Kidney tubule cell (primary cell): ENCODE measurements around the gene ZFHX3.

Experiments used
- DNase-seq: peaks from one replicate; pipeline ENCODE4 v3.0.0-alpha.2; 2018; ENCODE audit warnings: low spot score

Gene ZFHX3

DNA sequence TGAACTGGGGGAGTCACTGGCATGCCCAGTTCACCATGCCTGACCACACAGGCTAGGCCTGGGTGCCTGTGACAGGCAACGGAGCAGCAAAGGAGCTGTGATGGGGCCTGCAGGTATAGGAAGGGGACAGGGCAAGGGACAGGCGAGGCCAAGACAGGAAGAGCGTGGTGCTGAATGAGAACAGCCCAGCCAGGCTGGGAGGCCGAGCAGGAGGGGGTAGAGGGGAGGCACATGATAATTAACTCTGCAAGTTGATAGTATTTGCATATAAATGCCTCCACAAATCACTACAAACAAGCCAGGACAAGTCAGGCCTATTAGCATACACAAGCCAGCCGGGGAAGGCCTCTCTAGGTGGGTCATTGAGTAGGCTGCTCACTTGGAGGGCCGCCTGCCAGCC is 7.8 kb downstream of the ZFHX3 start:
- DNase-seq, result no peak

DNA sequence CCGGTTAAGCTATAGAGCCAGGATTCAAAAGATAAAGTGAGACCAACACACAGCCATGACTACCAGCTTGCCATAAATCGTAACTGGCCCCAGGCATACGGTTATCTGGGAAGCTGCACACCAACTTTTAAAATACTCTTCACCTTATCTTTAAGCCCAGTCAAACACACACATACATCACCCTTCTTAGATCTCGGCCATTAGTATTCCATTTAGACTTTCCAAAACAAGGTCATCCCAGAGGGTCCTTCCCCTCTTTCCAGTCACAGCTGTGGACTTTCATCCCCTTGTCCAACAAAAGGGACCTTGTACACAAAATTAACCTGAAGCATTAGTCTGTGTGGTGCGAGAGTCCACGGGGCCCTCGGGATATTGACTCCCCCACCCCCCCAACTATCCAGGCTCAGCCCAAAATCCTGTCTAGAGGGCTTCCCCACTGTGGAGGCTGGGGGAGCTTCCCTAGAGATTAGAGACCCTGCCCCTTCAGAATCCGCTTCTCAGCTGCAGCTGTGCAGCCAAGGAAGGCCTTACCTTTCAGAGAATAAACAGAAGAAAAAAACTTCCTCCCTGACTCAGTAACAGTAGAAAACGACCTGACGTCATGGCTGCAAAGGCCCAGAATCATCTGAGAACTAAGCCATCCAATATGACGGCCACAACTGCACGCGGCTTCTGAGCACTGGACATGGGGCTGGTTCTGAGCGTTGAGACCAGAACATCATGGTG is 9.9 kb downstream of the ZFHX3 start:
- DNase-seq, result no peak

DNA sequence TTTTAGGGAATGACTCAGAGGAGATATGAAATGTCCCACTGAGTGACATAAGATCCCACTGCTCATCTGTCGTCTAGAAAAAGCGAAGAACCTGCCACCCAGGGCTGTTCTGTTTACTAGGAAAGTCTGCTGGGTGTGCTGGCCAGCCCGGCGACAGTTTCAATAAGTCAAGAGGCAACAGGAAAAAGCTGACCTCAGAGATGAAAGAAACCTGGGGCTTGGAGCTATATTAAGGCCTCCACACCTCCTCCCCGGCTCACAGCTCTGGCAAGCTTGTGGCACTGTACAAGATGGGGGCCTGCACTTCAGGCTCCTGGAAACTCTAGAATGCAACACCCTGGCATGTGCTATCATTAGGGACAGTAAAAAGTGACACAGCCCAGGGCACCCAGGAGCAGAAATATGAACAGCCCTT is 10.6 kb downstream of the ZFHX3 start:
- DNase-seq, result peak; percentile 37

DNA sequence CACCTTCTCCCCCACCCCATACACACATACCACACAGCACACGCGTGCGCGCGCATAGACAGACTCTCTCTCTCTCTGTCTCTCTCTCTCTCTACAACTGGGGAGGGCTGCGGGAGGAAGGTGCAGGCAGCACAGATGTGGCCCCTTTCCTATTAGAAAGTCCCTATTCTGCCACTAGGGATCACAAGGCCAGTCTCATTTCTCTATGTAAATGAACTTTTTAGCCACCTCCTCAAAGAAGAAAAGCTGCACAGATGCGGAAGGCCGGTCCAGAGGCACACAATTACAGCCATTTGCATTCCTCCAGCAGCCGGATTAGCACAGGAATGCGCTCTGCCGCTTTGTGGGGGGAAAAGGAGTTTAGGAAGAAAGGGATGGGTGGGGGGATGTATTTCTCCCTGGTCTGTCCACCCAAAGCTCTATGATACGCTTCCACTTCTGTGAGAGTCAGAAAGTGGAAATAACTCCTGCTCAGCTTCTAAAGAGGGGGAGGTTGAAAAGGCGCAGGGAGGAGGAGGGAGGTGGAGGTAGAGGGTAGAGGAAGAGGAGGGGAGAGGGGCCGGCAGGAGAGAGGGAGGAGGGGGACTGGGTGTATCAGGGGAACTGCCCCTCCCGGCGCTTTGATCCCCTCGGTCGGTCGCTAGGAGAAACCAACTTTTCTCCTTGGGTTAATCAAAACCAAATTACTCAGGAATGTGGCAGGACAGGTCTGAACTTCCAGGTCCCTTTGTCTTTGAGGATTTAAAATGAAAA is 11.7 kb downstream of the ZFHX3 start:
- DNase-seq, result peak; percentile 58

DNA sequence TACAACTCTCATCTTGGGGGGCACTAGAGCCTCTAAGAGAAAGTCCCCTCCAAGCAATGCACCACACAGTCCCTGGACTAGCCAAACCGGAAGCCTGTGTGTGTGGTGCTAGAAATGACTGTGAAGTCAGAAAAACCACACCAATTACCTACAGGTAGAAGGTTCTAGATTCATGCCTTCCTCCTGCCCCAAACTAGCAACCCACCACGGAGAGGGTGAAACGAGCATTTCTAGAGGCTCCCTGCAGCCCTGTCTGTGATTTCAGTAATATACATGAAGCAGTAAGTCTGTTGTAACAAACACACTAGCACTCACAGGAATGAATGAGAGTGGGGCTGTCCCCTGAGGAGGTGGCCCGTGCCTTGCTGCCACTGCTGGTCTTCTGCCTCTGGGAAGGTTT is 13.6 kb downstream of the ZFHX3 start:
- no peak for DNase-seq

DNA sequence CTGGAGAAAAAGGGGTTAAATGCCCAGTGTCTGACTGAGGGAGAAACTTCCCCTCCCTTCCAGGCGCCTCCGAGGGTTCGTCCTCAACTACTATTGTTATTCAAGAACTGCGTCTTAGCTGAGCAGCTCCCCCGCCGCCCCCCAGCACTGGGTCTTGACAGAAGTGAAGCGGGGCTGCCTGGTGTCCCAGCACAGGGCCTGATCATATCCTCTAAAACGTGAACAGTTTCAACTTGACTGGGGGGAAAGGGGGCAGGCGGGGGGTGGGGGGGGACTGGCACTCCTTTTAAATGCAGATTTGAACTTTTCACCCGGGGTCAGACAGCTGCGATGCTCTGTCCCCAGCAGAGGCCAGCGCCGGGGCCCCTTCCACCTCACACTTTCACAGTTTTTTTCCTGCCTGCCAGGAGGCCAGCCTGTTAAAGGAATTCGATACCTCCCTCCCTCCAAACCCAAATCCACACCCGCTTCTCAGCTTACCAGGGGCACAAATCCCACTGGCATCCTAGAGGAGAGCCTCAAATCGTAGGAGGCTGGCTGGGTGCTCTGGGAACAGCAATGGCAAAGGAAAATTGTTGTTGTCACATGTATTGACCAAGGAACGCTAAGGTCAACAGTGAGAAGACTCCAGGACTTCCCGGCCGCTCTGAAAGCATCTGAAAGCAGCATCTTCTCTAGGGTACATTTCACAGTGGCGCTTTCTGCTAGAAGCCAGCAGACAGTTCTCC is 14.5 kb downstream of the ZFHX3 start:
- DNase-seq, result no peak

DNA sequence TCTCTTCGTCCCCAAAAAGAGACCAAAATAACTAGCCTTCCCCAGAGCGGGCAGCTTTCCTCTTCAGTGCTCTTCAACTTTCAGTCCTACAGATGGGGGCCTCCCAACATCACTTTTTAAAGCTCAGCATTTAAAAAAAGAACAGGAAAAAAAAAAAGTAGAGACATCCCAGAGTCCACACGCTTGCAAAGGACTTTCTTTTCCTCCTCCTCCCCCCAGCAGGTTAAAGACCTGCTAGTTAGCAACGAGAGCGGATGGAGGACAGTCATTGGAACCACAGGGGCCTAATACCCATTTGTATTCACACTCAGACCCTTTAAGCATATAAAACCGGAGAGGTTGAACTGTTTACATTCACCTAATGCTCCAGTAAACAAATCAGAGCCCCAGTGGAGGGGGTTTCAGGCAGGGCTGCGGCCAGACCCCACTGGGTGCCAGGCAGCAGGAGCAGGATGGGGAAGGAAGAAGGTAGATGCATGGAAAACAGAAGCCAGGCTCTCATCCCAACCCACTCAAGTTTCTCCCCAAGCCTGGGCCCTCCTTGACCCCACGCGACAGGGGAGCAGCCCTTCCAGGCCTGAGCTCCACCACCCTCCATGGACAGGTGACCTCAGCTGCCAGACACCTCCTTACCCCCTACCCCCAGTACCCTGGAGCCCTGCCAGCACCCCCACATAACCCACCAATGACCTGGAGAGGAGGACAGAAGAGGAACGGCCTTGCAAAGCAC is 15.2 kb downstream of the ZFHX3 start:
- no peak for DNase-seq

DNA sequence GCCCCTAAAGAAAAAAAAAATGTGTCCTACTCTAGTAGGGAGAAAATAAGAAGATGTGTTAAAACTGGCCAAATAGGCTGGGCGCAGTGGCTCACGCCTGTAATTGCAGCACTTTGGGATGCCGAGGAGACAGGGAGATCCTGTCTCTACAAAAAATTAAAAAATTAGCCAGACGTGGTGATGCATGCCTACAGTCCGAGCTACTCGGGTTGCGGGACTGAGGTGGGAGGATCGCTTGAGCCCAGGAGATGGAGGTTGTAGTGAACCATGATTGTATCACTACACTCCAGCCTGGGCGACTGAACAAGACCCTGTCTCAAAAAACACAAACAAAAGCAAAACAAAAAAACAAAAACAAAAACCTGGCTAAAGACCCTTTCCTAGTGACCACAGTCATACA is 15.9 kb downstream of the ZFHX3 start:
- no peak for DNase-seq

DNA sequence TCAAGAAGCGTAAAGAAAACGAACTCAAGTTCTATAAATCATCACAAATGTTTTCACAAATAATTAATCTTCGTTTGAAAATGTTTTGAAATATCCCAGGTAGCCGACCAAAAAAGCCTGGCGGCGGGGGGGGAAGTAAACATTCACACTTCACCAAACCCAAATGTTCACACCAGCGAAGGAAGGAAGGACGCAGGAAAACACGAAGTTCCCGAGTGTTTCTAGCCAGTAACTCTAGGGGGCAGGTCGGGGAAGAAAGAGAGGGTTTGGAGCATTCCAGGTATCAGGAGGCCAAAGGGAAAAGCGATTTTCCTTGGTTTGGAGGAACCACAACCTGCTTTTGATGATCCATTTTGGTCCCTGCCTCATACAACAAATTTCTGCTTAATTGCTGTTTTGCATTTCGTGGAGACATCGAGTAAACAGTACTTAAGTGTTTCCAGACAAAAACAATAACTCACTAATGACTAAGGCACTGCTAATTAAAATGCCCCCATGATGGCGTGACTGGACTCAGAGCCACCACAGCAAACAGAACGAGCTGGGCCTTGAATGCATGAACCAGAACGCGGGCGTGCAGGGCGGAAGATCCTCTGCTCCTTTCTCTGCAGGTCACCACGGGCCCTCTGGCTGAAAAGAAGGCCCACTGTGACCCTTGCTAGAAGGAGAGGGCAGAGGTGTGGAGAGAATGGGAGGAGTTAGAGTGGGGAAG is 16.6 kb downstream of the ZFHX3 start:
- DNase-seq, result peak; percentile 40

DNA sequence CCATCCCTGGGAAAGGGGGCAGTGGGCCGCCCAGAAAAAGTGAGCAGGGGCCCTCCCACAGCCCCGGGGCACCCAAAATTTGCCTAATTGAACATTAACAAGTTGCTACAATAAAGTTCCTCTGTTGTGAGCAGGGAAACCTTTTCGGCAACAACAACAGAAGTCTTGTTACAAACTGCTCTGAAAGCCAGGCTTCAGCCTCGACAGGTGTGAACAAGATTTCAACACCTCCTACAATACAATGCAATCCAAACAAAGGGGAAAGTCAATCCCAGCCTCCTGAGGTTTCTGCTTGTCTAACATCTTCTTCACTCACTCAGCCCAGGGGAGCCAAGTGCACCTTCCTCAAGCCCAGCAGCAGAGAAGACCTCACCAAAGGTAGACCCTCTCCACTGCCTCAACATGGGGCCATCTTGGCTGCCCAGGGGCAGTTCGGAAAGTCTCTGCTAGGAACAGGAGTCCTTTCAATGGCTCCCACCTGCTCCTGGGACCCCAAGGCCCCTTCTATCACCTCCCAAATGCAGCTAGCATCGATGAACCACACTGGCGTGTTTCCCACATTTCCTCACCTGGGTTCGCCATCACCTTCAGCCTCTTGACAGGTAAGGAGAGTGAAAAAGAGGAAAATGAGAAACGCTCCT is 19.1 kb downstream of the ZFHX3 start:
- no peak for DNase-seq

DNA sequence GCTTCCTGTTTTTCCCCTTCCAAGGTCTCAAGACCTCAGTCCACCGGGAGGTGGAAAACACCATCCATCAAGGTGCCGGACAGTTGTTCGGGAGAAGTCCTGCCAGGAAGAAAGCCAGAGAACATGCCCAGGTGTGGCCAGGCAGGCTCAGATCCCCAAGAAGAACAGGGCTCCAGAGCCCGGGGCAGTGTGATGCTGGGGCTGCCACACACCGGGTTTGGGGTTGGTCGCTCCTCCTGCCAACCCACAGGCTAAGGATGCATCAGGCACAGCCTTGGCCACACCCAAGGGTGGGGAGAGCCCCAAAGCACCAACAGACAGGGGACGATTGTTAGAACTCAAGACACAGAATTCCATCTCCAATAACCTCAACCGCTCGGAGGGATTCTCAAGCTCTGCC is 19.7 kb downstream of the ZFHX3 start:
- DNase-seq, result no peak

DNA sequence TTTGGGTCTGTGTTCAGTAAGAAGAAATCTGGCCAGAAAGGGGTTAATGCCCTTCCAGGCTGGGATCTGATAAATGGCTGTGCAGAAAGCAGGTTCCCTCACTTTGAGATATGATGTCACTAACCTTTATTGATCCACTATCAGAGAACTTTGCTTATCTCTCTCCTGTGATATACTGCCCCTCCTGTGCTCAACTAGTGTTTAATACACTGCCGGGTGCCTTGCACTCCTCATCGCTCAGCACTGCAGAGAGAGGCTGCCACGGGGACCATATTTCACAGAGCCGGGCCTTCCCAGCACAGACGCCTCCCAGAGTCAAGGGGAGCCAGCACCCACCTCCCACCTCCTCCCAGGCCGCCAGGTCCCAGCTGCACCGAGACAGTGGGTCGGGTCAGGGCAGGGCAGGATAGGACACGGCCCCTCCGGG is 20.2 kb downstream of the ZFHX3 start:
- DNase-seq, result no peak

DNA sequence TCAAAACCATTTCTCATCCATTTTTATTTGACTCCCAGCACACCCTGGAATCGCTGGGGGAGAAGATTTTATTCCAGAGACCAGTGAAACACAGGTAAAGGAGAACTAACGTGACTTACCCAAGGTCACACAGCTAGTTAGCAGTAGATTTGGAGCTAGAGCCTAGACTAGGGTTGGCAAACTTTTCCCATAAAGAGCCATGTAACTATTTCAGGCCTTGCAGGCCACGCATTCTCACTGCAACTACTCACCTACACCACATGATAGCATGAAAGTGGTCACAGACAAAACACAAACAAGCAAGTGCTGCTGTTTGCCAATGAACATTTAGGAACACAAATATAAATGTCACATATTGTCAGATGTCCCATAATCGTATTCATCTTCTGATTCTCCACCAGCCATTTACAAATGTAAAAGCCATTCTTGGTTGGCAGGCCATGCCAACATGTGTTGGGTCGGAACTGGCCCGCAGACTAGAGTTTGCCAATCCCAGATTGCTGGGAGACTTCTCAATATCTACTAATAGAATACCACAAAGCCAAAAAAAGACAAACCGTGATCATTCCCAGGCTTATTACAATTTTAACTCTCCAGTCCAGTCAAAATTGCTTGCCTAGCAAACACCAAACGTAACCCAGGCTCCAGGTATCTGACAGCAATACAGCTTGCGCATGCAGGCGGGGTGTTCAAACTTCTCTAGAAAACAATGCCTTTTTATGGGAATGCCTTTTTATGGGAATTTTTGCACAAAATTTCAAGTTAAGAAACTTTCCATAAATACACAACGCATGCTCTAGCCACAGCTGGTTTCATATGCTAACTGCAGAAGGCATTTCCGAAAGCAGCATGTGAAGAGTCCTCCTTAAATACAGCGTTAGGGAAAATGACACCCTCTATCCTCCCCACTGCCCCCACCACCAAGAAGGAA is 20.9 kb downstream of the ZFHX3 start:
- no peak for DNase-seq

DNA sequence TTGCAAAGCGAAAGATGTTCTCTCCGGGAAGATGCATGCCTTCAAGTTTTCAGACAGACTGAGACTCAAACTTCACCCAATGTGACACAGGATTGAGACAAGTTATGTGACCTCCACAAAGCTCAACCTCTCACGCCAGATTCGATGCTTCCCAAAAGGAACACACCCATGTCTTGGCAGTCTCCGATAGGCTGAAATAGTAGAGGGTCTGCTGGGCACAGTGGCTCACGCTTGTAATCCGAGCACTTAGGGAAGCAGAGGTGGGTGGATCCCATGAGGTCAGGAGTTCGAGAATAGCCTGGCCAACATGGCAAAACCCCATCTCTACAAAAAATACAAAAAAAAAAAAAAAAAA is 22.1 kb downstream of the ZFHX3 start:
- no peak for DNase-seq

DNA sequence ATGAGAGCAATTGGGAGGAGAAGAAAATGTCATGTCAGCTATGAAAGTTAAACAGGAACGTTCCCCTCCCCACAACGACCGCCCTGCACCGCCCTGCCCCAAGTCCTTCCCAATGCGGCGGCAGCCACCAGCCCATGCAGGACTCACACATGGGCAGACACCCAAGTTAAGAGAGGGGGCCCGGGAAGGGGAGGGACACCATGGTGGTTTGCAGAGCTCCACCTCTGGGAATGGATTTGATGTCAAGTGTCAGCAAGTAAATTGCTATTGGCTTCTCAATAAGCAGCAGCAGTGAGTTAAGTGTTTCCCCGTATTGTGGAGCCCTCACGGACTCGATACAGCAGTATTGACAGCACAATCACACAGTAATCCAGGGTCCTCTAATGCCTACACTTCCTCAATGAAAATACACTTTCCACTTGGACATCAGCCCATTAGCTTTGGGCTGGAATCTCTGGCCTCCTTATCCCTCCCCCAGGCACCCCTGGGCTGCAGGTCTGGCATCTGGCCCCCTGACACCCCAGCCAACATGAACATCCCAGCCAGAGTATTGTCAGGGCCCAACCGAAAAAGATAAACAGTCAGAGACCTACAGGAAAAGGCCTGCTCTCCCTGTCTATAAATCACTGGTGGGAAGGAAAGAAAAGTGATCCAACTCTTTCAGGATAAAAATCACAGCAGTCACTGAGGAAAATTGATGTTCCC is 22.6 kb downstream of the ZFHX3 start:
- DNase-seq, result no peak

DNA sequence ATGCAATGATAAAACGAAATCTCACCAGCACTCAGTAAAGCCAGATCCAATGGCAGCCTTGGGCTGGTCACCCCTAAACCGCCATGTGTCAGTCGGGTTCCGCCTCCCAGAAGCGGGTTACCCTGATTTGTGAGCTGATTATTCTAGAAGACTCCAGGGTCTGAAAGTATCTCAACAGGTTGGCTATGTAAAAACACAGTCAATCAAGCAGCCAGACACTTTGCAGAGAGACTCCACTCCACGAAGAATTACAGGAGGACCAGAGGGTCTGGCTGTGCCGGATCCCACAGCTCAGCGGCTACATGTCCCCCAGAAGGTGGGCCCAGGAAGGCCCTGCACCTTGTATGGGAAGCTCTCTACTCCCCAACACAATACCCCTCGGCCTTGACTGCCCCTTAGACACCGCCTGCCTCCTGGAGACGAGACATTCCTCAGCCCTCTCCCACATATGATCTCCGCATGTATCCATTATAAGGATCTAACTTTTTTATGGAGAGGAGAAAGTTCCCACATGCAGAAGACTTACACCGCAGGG is 23.3 kb downstream of the ZFHX3 start:
- no peak for DNase-seq

DNA sequence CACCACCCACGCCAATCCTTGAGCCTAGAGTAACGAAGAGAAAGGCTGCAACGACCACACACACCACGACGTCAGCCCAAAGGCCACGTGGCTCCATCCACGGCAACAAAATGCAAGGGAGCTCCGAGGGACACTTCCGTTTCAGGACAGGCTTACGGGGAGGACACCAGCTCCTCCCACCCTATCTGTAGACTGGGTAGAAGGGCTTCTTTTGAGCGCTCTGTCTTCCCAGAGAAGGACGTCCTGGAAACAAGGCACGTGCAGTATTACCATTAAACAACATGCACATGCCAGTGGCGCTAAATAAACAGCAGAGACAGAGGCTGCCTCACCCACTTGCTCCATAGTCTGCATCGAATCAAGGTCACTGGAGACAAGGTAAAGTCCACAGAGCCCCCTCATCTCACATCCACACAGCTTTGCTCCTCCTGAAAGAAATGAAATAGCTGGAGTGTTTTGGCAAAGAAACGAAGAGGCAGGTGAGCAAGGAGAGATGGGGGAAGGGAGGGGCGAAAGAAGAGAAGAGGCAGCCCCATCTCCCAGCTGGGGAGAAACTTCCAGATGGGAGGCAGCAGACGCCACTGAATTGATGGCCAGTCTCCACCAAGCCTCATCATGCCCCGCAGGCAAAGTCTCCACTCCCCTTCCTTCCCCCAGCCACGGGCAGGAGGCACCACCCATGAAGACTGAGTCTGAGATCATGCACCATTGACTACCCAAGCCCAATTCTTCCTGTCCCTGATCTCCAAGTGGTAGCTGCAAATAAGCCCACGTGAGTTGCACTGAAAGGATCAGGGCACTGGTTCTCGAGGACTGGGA is 24.0 kb downstream of the ZFHX3 start:
- DNase-seq, result peak; percentile 33

DNA sequence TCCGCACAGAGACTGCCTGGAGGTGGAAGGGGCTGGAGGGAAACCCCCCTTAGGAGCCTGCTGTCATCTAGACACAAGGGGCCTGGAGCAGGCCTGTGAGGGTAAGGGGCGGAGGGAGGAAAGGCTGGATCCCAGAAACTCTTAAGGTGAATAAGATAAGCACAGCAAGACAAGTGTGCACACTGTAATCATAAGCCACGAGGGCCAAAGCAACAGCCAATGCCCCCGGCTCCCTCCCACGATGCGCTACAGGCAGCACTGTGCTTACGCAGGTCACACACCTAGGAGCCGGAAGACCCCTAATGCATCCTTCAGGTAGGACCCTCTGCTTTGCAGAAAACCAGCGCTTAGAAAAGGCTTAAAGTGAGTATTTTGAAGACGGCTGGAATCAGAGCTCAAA is 24.6 kb downstream of the ZFHX3 start:
- DNase-seq, result no peak
